ENCODE data around the gene WASF3.

The WASF3 gene

GRCh38 chr13:26557393-26558073 lies at the start of gene WASF3:
Gene WASF3, plus strand, starts transcription at chr13:26557683. Its CDS starts 84,588 bp downstream, at chr13:26642271.
- no peak for FAIRE-seq

DNA sequence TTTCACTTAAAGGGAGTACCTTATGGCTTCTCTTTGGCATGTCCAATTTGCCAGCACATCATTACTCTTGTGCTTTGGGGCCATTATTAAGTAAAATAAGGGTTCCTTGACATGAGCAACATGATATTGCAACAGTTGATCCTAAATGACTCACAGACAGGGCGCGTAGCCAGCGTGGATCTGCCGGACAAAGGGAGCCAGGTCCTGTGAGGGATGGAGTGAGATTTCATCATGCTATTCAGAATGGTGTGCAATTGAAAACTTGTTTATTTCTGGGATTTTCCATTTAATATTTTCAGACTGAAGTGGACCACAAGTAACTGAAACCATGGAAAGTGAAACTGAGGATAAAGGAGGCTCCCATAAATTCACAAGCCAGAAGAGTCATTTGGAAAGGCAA lies 48.6 kb upstream of the WASF3 start:
- FAIRE-seq, result no peak

DNA sequence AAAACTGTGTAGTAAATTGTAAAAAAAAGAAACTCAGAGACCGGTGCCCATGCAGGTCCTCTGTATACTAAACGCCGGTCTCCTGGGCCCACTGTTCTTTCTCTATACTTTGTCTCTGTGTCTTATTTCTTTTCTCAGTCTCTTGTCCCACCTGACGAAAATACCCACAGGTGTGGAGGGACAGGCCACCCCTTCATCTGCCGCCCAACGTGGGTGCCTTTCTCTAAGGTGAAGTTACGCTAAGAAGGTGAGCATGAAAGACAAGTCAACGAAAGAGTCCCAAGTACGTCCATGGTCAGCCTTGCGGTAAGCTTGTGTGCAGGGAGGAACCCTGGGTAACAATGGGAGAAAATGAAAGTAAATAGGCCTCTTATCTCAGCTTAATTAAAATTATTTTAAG lies 48.0 kb upstream of the WASF3 start:
- no peak for FAIRE-seq

DNA sequence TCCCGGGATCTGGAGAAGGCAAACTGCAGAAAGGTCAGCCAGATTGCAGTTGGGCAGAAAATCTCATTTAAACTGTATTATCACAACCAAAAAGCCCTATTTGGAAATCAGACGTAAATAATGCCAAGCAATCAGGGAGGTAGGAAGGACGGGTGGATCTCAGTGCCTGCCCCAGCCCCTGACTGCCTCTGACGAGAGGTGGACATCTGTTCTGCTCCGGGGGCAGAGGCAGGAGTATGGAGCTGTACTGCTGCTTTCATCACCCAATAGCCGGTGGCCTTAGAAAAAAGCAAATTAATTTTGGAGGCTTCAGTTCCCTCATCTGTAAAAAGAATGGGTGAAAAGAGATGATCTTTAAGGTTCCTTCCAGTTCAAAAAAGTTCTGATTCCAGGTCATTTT lies 43.6 kb upstream of the WASF3 start:
- no peak for FAIRE-seq

GRCh38 chr13:26515721-26516120 lies 41.8 kb upstream of the WASF3 start:
- FAIRE-seq, result no peak

GRCh38 chr13:26517936-26518335 lies 39.5 kb upstream of the WASF3 start:
- FAIRE-seq, result no peak

DNA sequence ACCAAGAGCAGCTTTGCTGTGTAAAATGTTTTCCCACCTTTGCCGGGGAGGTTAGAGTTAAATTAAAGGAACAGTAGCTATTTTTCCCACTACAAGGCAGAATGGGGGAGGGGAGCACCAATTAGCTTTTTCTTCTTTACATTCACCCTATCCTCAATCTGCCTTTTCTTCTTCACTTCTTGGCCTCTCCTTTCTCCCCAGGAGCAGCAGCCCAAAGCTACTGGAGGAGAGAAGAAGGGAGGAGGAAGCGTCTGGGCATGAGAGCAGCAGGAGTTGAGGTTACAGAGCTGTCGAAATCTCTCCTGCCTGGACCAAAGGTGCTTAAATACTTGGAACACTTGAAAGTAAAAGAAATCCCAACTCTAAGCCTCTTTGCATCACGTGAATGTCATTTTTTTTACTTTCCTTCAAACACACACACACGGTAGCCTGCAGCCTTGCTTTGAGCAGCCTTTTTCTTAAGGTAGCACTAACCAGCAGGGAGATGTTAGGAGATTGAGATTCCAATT lies 39.0 kb upstream of the WASF3 start:
- FAIRE-seq, result no peak

GRCh38 chr13:26522571-26522970 lies 34.9 kb upstream of the WASF3 start:
- no peak for FAIRE-seq

DNA sequence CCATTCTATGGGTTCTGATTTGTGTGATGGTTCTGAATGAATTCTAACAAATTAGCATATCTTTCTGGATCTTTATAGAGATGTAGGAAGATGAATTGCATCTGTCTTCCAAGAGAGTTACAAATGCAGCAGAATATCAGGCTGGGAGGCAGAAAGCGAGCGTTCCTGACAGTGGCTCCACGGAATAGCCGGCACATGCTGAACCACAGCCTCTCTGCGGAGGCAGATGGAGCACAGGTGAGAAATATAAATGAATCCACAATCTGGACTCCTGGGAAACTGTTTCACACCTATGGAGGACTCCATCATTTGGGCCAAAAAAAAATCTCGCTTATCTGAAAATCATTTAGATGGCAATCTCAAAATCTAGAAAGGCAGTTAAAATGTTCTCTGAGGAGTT lies 34.5 kb upstream of the WASF3 start:
- FAIRE-seq, result no peak

- FAIRE-seq, result no peak
These were observed 32.0 kb upstream of the WASF3 start for GRCh38 chr13:26525528-26525927.

GRCh38 chr13:26526702-26527216 lies 30.7 kb upstream of the WASF3 start:
- no peak for FAIRE-seq

DNA sequence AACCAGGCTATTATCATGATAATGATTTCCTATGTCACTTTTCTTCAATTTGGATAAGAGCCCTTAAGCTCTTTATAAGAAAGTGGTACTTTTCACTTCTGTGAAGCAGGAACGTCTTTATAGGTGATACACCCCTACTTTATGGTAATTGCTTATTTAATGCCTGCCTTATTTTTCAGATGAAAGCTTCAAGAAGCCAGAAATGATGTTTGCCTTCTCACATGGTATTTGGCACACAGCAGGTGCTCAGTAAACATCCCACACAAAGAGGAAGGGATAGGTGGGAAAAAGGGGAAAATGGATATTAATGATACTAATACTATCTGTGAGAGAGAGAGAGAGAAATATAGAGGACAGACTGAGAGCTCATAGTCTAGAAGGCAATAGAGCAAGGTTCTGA lies 29.0 kb upstream of the WASF3 start:
- FAIRE-seq, result no peak

GRCh38 chr13:26529441-26529840 lies 28.0 kb upstream of the WASF3 start:
- FAIRE-seq, result no peak

DNA sequence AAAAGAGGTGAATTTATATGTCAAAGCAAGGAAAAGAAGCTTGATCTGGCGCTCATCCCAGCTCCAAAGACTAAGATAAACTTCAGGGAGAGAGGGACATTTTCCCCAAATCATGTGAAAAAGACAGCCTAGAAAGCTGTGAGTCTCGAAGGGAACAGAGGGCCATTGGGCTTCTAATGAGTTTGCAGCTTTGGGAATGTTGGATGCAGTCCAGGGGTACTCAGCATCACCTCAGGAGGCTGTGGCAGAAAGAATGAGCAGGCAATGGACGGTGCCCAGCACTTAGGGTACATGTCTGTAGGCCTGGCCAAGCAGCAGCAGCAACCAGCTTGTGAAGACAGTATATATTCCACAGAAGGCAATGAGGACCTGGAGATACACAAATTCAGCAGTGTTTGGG lies 25.7 kb upstream of the WASF3 start:
- FAIRE-seq, result no peak

- FAIRE-seq, result no peak
These were observed 23.3 kb upstream of the WASF3 start for GRCh38 chr13:26534036-26534726.

- FAIRE-seq, result no peak
These were observed 18.8 kb upstream of the WASF3 start for GRCh38 chr13:26538363-26539317.

DNA sequence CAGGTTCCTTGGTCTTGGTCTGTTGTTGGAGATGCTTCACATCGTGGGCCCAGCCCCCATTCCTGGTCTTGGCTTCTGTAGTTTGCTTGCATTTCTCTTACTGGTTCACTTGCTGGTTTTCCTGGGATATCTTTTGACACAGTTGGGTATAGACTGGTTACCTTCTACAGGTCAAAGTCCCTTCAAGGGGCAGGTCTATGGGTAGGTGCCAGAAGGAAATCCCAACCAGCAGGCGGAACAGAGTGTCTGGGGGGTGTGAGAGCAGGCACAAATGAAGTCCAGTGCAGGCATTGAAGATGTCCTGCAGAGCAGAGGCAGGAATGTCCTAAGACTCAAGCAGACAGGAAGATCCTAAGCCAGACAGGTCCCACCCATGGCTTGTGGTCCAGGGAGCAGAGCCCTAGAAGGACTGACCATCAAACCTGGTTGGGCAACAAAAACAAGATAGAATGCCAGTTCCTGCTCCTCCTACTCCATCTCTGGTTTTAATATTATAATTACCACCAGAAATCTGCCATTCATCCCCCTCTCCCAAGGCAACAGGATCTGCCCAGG lies 17.7 kb upstream of the WASF3 start:
- no peak for FAIRE-seq

- FAIRE-seq, result no peak
These were observed 17.1 kb upstream of the WASF3 start for GRCh38 chr13:26540334-26540733.

DNA sequence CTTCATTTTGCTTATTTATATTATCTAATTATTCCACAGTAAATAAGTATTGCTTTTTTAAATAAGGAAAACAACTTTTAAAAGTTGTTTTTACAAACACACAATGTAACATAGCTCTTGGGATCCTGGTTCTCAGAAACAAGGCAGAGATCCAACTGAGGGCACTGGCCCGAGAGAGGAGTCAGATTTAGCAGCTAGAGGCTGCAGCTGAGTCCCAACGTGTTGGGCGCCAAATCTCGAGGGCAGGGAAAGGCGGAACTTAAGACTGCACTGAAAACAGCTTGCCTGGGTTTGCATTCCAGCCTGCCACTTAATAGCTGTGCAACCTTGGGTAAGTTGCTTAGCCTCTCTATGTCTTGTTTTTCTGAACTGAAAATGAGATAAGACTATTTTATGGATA lies 16.4 kb upstream of the WASF3 start:
- FAIRE-seq, result no peak

GRCh38 chr13:26541678-26542568 lies 15.6 kb upstream of the WASF3 start:
- no peak for FAIRE-seq

- no peak for FAIRE-seq
These were observed 12.8 kb upstream of the WASF3 start for GRCh38 chr13:26544707-26545106.
